HG03064 (cell line): Measurements from ENCODE around the gene NECTIN1.

Experiments used
- ATAC-seq: cut with Tn5 transposase; IDR thresholded peaks from one replicate; pipeline ENCODE4 v1.9.1; 2021; ENCODE audit warnings: low read depth; ENCODE audit not compliant: unreplicated experiment

The NECTIN1 gene

DNA sequence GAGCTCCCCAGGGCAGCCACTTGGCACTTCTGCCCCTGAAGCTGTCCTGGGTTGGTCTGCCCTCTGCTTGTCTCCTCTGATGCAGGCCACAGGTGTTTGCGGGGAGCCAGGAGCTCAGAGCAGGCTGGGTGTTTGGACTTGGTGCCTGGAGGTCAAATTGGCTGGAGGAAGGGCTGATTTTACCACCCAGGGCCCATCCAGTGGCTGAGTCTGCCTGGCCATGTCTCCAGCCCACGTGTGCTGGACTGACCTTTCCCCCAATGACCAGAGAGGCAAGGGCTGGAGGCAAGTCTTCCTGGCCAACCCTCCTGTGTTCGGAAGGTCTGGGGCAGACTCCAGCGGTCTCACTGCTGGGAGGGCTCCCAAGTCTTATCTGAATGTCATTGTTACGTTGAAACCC, 84.0 kb downstream of the NECTIN1 start:
- no peak for ATAC-seq

GRCh38 chr11:119644502-119644901, 84.5 kb downstream of the NECTIN1 start:
- ATAC-seq: no peak

DNA sequence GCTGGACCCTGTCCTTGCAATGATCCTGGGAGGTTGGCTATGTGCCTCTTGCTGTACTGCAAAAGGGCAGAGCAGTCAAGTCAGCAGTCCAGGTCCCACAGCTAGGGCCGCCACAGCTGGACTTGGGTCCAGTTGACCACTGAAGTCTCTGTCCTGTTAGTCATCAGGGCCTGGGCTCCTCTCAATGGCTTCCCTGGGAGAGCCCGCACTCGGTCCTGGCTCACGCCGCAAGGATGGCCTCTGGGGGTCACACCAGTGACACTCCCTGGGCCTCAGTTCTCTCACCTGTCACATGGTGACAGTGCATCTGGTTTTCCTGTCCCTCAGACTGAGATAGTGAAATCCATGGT, 85.1 kb downstream of the NECTIN1 start:
- ATAC-seq: no peak

- no peak for ATAC-seq
Measured at GRCh38 chr11:119643212-119643875, 85.7 kb downstream of the NECTIN1 start.

- no peak for ATAC-seq
Measured at GRCh38 chr11:119641983-119642745, 86.8 kb downstream of the NECTIN1 start.

- ATAC-seq: no peak
Measured at GRCh38 chr11:119640541-119640940, 88.5 kb downstream of the NECTIN1 start.

GRCh38 chr11:119639642-119640205, 89.3 kb downstream of the NECTIN1 start:
- no peak for ATAC-seq

DNA sequence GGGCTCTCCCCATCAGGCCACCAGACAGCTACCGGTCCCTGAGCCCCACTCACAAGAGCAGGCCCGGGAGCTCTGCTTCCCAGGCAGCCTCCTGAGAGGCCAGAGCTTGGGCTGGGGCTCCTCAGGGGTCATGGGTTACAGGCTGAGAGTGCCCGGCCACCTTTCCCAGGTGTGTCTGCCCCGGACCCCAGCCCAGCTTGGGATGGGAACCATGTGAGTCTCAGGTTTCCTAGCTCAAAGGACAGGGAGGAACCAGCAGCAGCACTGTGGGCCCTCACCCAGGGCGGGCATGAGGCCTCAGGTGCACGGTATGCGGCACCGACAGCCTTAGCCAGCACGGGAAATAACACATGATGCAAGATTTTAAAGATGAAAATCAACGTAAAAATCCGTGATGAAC, 90.1 kb downstream of the NECTIN1 start:
- no peak for ATAC-seq

GRCh38 chr11:119637481-119637880, 91.5 kb downstream of the NECTIN1 start:
- no peak for ATAC-seq

DNA sequence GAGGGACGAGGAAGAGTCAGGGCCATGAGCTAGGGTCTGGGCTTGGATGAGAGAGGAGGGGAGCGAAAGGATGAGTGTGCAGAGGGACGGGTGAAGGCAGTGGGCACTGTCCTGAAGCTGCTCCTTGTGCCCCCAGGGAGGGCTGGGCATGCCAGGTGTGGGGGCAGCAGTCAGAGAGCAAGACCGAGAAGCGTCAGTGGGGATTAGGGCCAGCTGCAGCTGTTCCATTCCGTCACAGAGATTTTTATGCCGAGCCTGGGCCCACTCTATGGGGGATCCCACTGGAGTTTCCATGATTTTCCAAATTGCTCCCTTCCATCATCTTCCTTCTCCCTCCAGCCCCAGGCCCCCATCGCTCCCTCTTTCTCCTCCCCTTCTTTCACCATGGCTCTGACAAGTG, 93.2 kb downstream of the NECTIN1 start:
- ATAC-seq: no peak

DNA sequence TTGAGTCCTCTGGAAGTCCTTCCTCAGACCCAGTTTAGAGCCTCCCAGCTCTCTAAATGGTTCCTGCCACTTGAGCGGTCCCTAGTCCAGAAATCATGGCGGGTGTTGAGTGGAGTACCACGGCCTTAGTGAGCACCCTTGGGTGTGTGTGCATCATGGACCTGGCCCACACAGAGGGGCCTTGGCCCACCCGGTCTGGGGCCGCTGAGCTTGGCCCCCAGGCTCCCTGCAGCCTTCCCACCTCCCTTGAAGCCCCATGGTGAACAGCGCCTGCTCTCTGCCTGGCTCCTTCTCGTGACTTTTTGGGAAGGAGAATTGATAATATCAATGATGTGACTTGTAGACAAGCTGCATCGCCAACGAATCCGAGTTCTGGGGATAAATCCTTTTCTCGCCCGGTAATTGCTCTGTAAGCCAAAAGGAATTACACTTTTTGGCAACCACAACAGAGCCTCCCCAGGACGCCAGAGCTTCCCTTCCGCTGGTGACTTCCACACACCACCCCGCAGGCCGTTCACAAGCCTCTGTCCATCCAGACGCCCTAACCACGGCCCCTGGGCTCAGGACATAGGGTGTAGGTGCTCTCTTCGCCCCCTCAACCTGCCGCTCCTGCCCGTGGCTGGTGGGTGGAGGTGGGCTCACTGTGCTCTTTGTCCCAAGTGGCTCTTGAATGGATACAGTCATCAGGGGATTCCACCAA, 93.8 kb downstream of the NECTIN1 start:
- no peak for ATAC-seq

GRCh38 chr11:119634301-119634700, 94.7 kb downstream of the NECTIN1 start:
- ATAC-seq: no peak

- ATAC-seq: no peak
Measured at GRCh38 chr11:119629834-119630624, 99.0 kb downstream of the NECTIN1 start.

- no peak for ATAC-seq
Measured at GRCh38 chr11:119629085-119629484, 99.9 kb downstream of the NECTIN1 start.

DNA sequence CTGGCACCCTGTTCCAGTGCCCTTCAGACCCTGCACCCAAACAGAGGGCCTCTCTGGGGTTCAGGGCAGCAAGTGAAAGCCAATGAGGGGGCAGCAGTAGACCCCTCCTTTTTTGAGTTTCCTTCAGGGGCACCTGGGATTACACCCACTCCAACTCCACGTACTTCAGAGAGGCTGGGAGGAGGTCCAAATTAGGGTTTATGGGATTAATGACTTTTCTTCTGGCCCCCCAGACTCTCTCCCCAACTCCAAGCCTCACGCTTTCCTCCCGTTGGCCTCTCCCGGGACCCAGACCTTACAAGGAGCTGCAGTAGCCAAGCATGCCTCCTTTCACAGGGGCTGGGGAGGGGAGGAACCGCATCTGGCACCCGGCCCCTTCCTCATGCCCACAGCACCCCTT, 101.7 kb downstream of the NECTIN1 start:
- ATAC-seq: no peak

GRCh38 chr11:119626871-119627270, 102.1 kb downstream of the NECTIN1 start:
- no peak for ATAC-seq

DNA sequence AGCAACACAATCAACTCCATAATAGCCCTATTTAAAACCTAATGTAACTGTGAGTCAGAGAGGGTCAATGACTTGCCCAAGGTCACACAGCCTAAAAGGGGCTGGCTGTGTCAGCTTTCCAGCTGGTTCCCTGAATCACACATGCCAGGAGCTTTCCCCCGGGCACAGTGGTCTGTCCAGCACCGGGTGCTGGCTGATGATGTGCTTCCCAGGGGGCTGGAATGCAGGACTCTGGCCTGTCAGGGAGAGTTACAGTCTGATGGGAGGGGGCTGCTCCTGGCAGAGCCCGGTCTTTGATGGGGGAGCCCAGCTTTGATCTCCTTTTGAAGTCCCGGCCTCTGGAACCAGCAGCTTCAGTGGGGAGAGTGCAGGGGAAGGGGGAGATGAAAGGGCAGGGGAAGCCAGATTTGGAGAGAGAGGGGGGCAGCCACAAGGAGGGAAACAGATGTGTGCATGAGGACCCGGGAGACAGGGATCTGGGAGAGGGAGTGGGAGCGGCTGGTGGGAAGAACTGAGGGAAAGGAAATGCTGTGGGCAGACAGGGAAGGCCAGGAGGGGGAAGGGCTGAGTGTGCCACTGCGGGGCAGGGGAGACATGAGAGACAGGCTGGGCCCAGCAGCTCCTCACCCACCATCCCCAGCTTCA, 102.7 kb downstream of the NECTIN1 start:
- no peak for ATAC-seq

DNA sequence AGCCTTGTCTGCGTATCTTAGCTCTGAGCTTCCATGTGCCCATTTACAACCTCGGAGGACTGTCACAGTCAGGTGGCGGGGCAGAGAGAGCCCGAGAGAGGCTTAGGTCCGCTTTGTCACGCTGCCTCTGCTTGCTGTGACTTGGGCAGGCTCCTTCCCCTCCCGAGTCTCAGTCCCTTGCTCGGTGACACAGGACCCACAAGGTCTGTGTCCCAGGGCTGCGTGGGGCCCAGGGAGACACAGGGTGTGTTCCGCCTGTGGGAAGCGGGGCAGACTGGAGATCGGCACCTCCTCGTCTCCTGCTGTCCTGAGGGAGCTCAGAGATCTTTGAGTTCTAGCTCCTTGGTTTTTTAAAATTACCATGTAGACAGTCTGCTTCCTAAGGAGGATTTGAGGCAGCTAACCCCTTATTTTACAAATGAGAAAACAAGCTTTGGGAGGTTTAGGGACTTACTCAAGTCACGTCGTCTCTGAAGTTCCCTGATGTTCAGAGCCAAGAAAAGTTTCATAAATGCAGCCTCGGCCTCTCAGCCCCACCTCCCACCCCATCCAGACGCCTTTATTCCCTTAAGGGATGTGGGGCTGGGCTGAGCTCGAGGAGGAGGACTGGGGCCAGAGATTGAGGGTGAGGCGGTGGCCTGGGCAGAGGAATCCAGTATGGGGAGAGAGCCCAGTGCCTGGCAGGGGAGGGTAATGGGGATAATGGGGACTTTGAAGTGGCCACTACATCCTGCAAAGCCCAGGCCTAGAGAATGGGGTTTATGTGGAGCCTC, 103.6 kb downstream of the NECTIN1 start:
- no peak for ATAC-seq

- no peak for ATAC-seq
Measured at GRCh38 chr11:119624629-119625028, 104.4 kb downstream of the NECTIN1 start.
